Esophagus muscularis mucosa (tissue), 4 donors: Measurements from ENCODE around the gene ANKS1A. TPM values are rescaled to one million over a fixed set of nuclear protein-coding genes. Genes with fewer than 3 reads are reported as not detected.

Source experiments
- DNase-seq: peaks from one replicate; pipeline ENCODE4 v3.0.0-alpha.2; 2017; ENCODE audit errors: extremely low spot score
- H3K27ac ChIP-seq, 4 donors: fragments of 200-600 bp; sonication (generic); replicated peaks in 1 of 4; 1 replicate in 3 of 4; 2 replicates in 1 of 4; pipeline ENCODE4 v1.5.1; 2016 to 2019; ENCODE audit warnings: mild to moderate bottlenecking in 1 of 4
- H3K27me3 ChIP-seq, 4 donors: fragments of 200-600 bp; sonication (generic); one replicate each; pipeline versions ENCODE4 v1.5.1 to v1.6.0; 2016 to 2019
- H3K36me3 ChIP-seq, 4 donors: fragments of 200-600 bp; sonication (generic); one replicate each; pipeline ENCODE4 v1.5.1; 2016 to 2019
- H3K4me1 ChIP-seq, 4 donors: fragments of 200-600 bp; sonication (generic); one replicate each; pipeline ENCODE4 v1.5.1; 2016 to 2019
- H3K4me3 ChIP-seq, 4 donors: fragments of 200-600 bp; sonication (generic); 1 replicate in 2 of 4; 2 replicates in 2 of 4; pipeline ENCODE4 v1.5.1; 2016 to 2019; ENCODE audit warnings: mild to moderate bottlenecking in 4 of 4, moderate library complexity in 1 of 4
- H3K9me3 ChIP-seq, 4 donors: fragments of 200-600 bp; sonication (generic); 1 replicate in 3 of 4; 2 replicates in 1 of 4; pipeline ENCODE4 v1.5.1; 2016 to 2019
- CTCF ChIP-seq, 3 experiments: fragments of 200-600 bp in 2 of 3; fragments of 450-650 bp in 1 of 3; sonication (generic) in 2 of 3; IDR thresholded peaks; one replicate each; pipeline ENCODE4 v1.5.1; 2017 to 2019; ENCODE audit warnings: antibody characterized with exemption in 3 of 3, mild to moderate bottlenecking in 2 of 3, moderate library complexity in 1 of 3
- EP300 ChIP-seq: sonication (generic); formaldehyde crosslinking; IDR thresholded peaks from one replicate; pipeline ENCODE4 v1.6.1; 2017; ENCODE audit warnings: antibody characterized with exemption
- POLR2A ChIP-seq: fragments of 450-650 bp; IDR thresholded peaks from one replicate; pipeline ENCODE4 v1.6.1; 2017; ENCODE audit warnings: antibody characterized with exemption, moderate library complexity, mild to moderate bottlenecking, low read depth
- POLR2AphosphoS5 ChIP-seq, 2 donors: sonication (generic); formaldehyde crosslinking; IDR thresholded peaks; one replicate each; pipeline ENCODE4 v1.6.1; 2017; ENCODE audit warnings: antibody characterized with exemption in 2 of 2
- WGBS: methylation state at CpG from one replicate; pipeline ENCODE4 v1.1.5; 2018; 5-methylcytosine and 5-hydroxymethylcytosine counted together
- intact Hi-C: fragments of 100-400 bp; cut with DNase I; formaldehyde crosslinking; loops from one replicate; pipeline ENCODE4 v1.15.1; 2023
- total RNA-seq, 4 donors: library from RNA; depleted of rRNA; stranded (reverse); fragments of >200 nt; gene quantifications; one replicate each; pipeline versions ENCODE4 v1.1.0 to v1.2.1, GENCODE V29; 2016

ANKS1A gene
- total RNA-seq, 4 donors from 2014 or later = 68.3 to 132 (median 98.7) TPM

DNA sequence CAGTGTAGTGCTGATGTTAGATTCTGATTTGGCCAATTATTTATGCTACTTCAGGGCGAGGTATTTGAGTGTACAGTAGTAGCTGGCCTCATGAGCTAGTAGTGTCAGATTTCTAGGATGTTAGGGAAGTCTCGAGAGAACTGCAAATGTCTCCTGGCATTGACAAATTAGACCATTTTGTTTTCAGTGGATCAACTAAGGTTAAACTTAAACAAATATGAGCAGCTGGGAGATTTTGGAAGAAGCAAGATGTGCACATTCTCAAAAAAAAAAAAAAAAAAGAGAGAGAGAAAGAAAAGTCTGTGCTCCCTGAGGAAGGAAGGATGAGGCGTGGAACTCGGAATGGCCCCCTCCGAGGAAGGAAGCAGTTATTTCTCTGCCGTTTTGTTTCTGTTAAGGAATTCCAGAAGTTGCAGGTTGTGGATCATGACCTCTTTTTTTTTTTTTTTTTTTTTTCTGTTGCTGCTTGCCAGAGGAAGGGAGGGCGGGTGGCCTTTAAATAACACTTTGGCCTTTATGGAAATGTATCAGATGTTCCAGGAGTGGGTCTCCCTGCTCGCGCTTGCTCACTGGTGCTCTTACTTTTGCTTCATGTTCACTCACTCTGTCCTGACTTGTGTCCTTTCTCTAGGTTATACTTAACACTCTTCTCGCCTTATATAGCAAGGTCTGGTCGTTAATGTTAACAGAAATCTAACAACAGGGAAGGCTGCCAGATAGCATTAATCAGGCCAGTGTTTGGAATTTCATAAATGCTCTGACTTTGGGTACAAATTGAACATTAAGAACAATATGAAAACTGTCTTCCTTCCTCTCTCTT is 127.7 kb downstream of the ANKS1A start:
- intact Hi-C loops = loop anchor here (5.0 kb wide), 2 partner anchors 36 to 76 kb away; no protein-coding TSS in a partner anchor
- Histone ChIP-seq H3K36me3 (peaks cover 0 to 5% (median 0%) of the 10 kb centered on the region in 4 donors), H3K9me3 (no peaks in the 10 kb centered on the region), H3K4me1 (peaks cover 57 to 70% (median 67%) of the 10 kb centered on the region in 4 donors), H3K4me3 (peak overlapping the region; percentile 62 to 79 (median 72)), H3K27ac (peak overlapping the region; percentile 92 to 99 (median 96)), H3K27me3 (no peaks in the 10 kb centered on the region)
- 11% methylated on average over 11 of the region's 11 CpGs for WGBS
- peak; percentile 91 for DNase-seq
- TF ChIP-seq CTCF (IDR thresholded peaks at IDR 0.05) (no peak), POLR2A (peak; percentile 8), POLR2AphosphoS5 (IDR thresholded peaks at IDR 0.05) (peak; percentile 88 to 92)

DNA sequence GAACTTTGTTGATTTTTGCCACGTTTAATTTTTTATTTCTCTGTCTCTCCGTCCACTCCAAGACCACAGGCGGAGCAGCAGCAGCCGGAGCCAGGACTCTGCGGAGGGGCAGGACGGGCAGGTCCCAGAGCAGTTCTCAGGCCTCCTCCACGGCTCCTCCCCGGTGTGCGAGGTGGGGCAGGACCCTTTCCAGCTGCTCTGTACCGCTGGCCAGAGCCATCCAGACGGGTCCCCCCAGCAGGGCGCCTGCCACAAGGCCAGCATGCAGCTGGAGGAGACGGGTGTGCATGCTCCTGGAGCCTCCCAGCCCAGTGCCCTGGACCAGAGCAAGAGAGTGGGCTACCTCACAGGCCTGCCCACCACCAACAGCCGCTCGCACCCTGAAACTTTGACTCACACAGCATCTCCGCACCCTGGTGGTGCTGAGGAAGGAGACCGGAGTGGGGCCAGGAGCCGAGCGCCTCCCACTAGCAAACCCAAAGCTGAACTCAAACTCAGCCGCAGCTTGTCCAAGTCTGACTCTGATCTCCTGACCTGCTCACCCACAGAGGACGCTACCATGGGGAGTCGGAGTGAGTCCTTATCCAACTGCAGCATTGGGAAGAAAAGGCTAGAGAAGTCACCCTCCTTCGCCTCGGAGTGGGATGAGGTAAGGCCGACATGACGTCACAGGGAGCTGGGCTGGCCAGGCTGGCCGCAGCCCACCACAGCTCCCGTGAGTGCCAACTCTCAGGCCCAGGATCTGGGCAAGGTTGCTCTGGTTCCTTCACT is 128.5 kb downstream of the ANKS1A start:
- 21% methylated on average over 16 of the region's 28 CpGs for WGBS
- Histone ChIP-seq H3K27ac (peak overlapping the region; percentile 92 to 99 (median 96)), H3K9me3 (no peaks in the 10 kb centered on the region), H3K27me3 (no peaks in the 10 kb centered on the region), H3K36me3 (peaks cover 0 to 7% (median 2%) of the 10 kb centered on the region in 4 donors), H3K4me3 (peak overlapping the region; percentile 62 to 79 (median 72)), H3K4me1 (peaks cover 66 to 77% (median 69%) of the 10 kb centered on the region in 4 donors)
- TF ChIP-seq CTCF (IDR thresholded peaks at IDR 0.05) (peak in 2 of 3 experiments; percentile 13 to 22), POLR2AphosphoS5 (IDR thresholded peaks at IDR 0.05) (peak; percentile 87 to 92), POLR2A (no peak)
- no peak for DNase-seq
- intact Hi-C loops = loop anchor here (5.0 kb wide), 2 partner anchors 35 to 75 kb away; no protein-coding TSS in a partner anchor

GRCh38 chr6:35018182-35018519 is 129.1 kb downstream of the ANKS1A start:
- 57% methylated on average over 3 of the region's 3 CpGs for WGBS
- H3K4me1 ChIP-seq = peaks cover 71 to 82% (median 73%) of the 10 kb centered on the region in 4 donors

DNA sequence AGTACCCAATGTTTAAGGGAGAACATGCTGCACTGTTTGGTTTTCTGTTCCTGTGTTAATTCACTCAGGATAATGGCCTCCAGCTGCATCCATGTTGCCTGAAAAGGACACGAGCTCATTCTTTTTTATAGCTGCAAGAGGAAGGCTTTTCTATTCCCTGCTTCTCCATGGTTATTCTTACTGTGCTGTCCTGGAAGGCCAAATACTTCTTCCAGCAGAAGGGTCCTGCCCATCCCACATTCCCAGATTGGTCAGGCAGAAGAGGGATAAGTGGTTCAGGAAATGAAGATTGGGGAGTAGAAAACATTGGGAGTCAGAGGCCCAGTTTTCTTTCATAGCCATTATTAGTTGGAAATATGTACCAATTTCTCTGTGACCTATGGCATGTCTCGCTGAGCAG is 129.7 kb downstream of the ANKS1A start:
- WGBS = 34% methylated on average over 2 of the region's 2 CpGs
- intact Hi-C loops = loop anchor here (5.0 kb wide), 2 partner anchors 34 to 74 kb away; no protein-coding TSS in a partner anchor
- Histone ChIP-seq H3K36me3 (peaks cover 0 to 7% (median 2%) of the 10 kb centered on the region in 4 donors), H3K4me1 (peaks cover 77 to 83% (median 79%) of the 10 kb centered on the region in 4 donors), H3K9me3 (no peaks in the 10 kb centered on the region), H3K27ac (peak overlapping the region; percentile 92 to 99 (median 96)), H3K4me3 (peak overlapping the region; percentile 62 to 79 (median 72)), H3K27me3 (no peaks in the 10 kb centered on the region)
- no peak for TF ChIP-seq POLR2AphosphoS5 (IDR thresholded peaks at IDR 0.05)
- TF ChIP-seq EP300 = no peak
- no peak for TF ChIP-seq POLR2A
- no peak for TF ChIP-seq CTCF (IDR thresholded peaks at IDR 0.05)
- DNase-seq = no peak

More at GRCh38 chr6:35018182-35018519, 129.1 kb downstream of the ANKS1A start:
- DNase-seq = peak; percentile 92
- TF ChIP-seq POLR2AphosphoS5 (IDR thresholded peaks at IDR 0.05) = peak in 1 of 2 donors; percentile 48
- no peak for TF ChIP-seq POLR2A
- Histone ChIP-seq H3K9me3 (no peaks in the 10 kb centered on the region), H3K36me3 (peaks cover 0 to 7% (median 2%) of the 10 kb centered on the region in 4 donors), H3K4me3 (peak overlapping the region; percentile 62 to 79 (median 72)), H3K27ac (peak overlapping the region; percentile 92 to 99 (median 96)), H3K27me3 (no peaks in the 10 kb centered on the region)
- intact Hi-C loops = loop anchor here (5.0 kb wide), 2 partner anchors 34 to 74 kb away; no protein-coding TSS in a partner anchor
